Gastroesophageal sphincter (tissue), 3 donors: ENCODE results near the gene PRPF38B.

Experiments
- CTCF ChIP-seq, 4 experiments: fragments of 200-600 bp in 2 of 4; fragments of 450-650 bp in 2 of 4; sonication (generic) in 1 of 4; IDR thresholded peaks; one replicate each; pipeline ENCODE4 v1.5.1; 2017 to 2019; ENCODE audit warnings: antibody characterized with exemption in 4 of 4, mild to moderate bottlenecking in 2 of 4, moderate library complexity in 2 of 4
- POLR2A ChIP-seq, 2 donors: fragments of 450-650 bp; IDR thresholded peaks; one replicate each; pipeline ENCODE4 v1.6.1; 2017; ENCODE audit warnings: antibody characterized with exemption in 2 of 2, mild to moderate bottlenecking in 2 of 2, moderate library complexity in 1 of 2

- TF ChIP-seq CTCF (IDR thresholded peaks at IDR 0.05) (no peak), POLR2A (IDR thresholded peaks at IDR 0.05) (no peak)
Measured at GRCh38 chr1:108716437-108717230, 24.5 kb downstream of the PRPF38B start.
